ENCODE results near the gene IL2RG. TPM values are rescaled to one million over a fixed set of nuclear protein-coding genes. Genes with fewer than 3 reads are reported as not detected.
A peak's percentile ranks its signal among the peaks of the same experiment; 100 is the strongest.

The IL2RG gene
- total RNA-seq, 1 donor from 2014 or later: 33.1 TPM

DNA sequence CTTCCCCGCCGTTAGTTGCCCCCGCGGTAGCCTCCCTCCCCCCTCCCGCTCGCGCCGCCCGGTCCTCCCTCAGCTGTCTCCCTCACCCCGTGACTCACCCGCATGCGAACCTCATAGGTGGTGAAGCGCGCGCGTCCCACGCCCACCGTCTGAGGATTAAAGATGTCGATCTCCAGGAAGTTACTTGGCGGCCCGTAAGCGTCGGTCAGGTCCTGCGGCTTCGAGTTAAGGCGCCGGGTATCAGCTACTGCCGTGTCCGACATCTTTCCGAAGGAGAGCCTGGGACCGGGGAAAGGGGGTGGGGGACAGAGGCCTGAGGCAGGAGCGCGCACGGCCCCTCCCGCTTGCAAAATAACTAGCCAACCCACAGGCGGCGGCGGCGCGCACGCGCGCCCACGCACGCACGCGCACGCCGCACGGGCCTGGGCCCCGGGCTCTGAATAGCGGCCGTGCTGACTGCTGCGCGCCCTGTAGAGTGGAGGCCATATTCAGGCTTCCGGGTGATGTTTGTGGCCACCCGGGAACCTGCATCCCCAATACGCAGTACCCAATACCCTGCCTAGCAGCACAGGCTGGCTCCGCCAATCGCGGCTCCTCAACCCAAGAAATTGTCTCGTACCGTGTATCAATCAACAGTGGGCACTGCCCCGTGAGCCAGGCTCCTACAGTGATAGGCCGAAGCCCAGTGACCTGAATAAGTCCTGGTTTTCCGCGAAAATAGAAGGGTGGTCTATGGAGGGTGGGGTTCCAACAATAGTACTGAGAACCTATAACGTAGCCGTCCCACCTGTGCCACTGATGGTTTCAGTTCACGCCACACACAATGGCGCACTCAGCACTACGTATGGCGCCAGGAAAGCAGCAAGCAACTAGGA is 43.1 kb downstream of the IL2RG start, which contains the start of gene SNX12:
TSS of gene SNX12 (minus strand) at position 291 of the 875 bp plus-strand sequence. CDS start at position 263, 28 bp downstream.
- H3K36me3 ChIP-seq: no peaks in the 10 kb centered on the region
- ATAC-seq (peak; percentile 99 to 100), DNase-seq (peak; percentile 93)
- no peaks in the 10 kb centered on the region for H3K4me1 ChIP-seq
- TF ChIP-seq, protein P1, sequence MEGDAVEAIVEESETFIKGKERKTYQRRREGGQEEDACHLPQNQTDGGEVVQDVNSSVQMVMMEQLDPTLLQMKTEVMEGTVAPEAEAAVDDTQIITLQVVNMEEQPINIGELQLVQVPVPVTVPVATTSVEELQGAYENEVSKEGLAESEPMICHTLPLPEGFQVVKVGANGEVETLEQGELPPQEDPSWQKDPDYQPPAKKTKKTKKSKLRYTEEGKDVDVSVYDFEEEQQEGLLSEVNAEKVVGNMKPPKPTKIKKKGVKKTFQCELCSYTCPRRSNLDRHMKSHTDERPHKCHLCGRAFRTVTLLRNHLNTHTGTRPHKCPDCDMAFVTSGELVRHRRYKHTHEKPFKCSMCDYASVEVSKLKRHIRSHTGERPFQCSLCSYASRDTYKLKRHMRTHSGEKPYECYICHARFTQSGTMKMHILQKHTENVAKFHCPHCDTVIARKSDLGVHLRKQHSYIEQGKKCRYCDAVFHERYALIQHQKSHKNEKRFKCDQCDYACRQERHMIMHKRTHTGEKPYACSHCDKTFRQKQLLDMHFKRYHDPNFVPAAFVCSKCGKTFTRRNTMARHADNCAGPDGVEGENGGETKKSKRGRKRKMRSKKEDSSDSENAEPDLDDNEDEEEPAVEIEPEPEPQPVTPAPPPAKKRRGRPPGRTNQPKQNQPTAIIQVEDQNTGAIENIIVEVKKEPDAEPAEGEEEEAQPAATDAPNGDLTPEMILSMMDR (IDR thresholded peaks at IDR 0.05): no peak
- no peaks in the 10 kb centered on the region for H3K9me3 ChIP-seq
- H3K27me3 ChIP-seq (ENCODE audit: low read depth): no peaks in the 10 kb centered on the region
- peak within 1 kb of the TSS; percentile 78 for H3K27ac ChIP-seq
- intact Hi-C loops (cut with DNase I): no loop called here
- H3K4me3 ChIP-seq: peak within 1 kb of the TSS; percentile 62

- peak overlapping the region; percentile 78 for H3K27ac ChIP-seq
- no peaks in the 10 kb centered on the region for H3K36me3 ChIP-seq
- H3K9me3 ChIP-seq: no peaks in the 10 kb centered on the region
- peak overlapping the region; percentile 62 for H3K4me3 ChIP-seq
- intact Hi-C loops (cut with DNase I): no loop called here
- TF ChIP-seq, protein P1 (IDR thresholded peaks at IDR 0.05): no peak
- ATAC-seq: peak in 1 of 2 donors; percentile 15
- H3K27me3 ChIP-seq (ENCODE audit: low read depth): no peaks in the 10 kb centered on the region
- H3K4me1 ChIP-seq: no peaks in the 10 kb centered on the region
- no peak for DNase-seq
Measured at GRCh38 chrX:71067712-71068043, 43.7 kb downstream of the IL2RG start.

GRCh38 chrX:71067089-71067488 is 44.3 kb downstream of the IL2RG start:
- peaks cover 2% of the 10 kb centered on the region for H3K36me3 ChIP-seq
- H3K4me1 ChIP-seq: no peaks in the 10 kb centered on the region
- TF ChIP-seq, protein P1 (IDR thresholded peaks at IDR 0.05): no peak
- no peak overlapping the region for H3K27ac ChIP-seq
- no peaks in the 10 kb centered on the region for H3K27me3 ChIP-seq (ENCODE audit: low read depth)
- ATAC-seq (no peak), DNase-seq (no peak)
- peak overlapping the region; percentile 62 for H3K4me3 ChIP-seq
- no peaks in the 10 kb centered on the region for H3K9me3 ChIP-seq
- intact Hi-C loops (cut with DNase I): no loop called here

GRCh38 chrX:71060127-71060526 is 51.2 kb downstream of the IL2RG start:
- ATAC-seq: no peak

GRCh38 chrX:71057848-71058530 is 53.4 kb downstream of the IL2RG start:
- Histone ChIP-seq H3K27me3 (ENCODE audit: low read depth) (no peaks in the 10 kb centered on the region), H3K4me1 (no peaks in the 10 kb centered on the region), H3K27ac (no peak overlapping the region), H3K9me3 (no peaks in the 10 kb centered on the region), H3K4me3 (no peak overlapping the region), H3K36me3 (peaks cover 38% of the 10 kb centered on the region)
- TF ChIP-seq, protein P1 (IDR thresholded peaks at IDR 0.05): no peak
- no peak for DNase-seq
- no peak for ATAC-seq
- intact Hi-C loops (cut with DNase I): no loop called here

More at GRCh38 chrX:71060127-71060526, 51.2 kb downstream of the IL2RG start:
- no peak overlapping the region for H3K27ac ChIP-seq
- no peak for DNase-seq
- H3K4me3 ChIP-seq: no peak overlapping the region
- peaks cover 38% of the 10 kb centered on the region for H3K36me3 ChIP-seq
- H3K27me3 ChIP-seq (ENCODE audit: low read depth): no peaks in the 10 kb centered on the region
- intact Hi-C loops (cut with DNase I): no loop called here
- no peaks in the 10 kb centered on the region for H3K4me1 ChIP-seq
- TF ChIP-seq, protein P1 (IDR thresholded peaks at IDR 0.05): no peak
- no peaks in the 10 kb centered on the region for H3K9me3 ChIP-seq

Other genes starting within 250 kb of the IL2RG start
- not detected for gene TEX11, start 202.9 kb downstream of the IL2RG start, total RNA-seq
- gene SLC7A3, start 180.5 kb downstream of the IL2RG start, total RNA-seq: not detected
- 47.7 TPM for gene SNX12, start 43.2 kb downstream of the IL2RG start, total RNA-seq
- gene FOXO4, start 15.7 kb downstream of the IL2RG start, total RNA-seq: 34.7 TPM
- gene CXorf65, start 4.8 kb downstream of the IL2RG start, total RNA-seq: not detected
- 48.4 TPM for gene MED12, start 7.0 kb upstream of the IL2RG start, total RNA-seq
- 1.3 TPM for gene NLGN3, start 33.3 kb upstream of the IL2RG start, total RNA-seq
- 1.7 TPM for gene GJB1, start 111.6 kb upstream of the IL2RG start, total RNA-seq
- gene ZMYM3, start 142.6 kb upstream of the IL2RG start, total RNA-seq: 23.2 TPM
- gene NONO, start 172.1 kb upstream of the IL2RG start, total RNA-seq: 233 TPM
- 1.4 TPM for gene ITGB1BP2, start 190.2 kb upstream of the IL2RG start, total RNA-seq

All from lower lobe of right lung (tissue), 2 donors.